GM23338 (cell line): Measurements from ENCODE around the gene TMEM114. TPM values are rescaled to one million over a fixed set of nuclear protein-coding genes. Genes with fewer than 3 reads are reported as not detected.

Experiments used
- ATAC-seq: fragments of 200-7000 bp; cut with Tn5 transposase; 3 replicates; pipeline ENCODE4 v1.9.1; 2020
- DNase-seq: peaks from one replicate; pipeline ENCODE4 v3.0.0-alpha.2; 2015; ENCODE audit warnings: low spot score
- H2AFZ ChIP-seq: fragments of 200-600 bp; sonication (generic); 2 replicates; pipeline ENCODE4 v1.8.0; 2016; ENCODE audit warnings: antibody characterized with exemption, mild to moderate bottlenecking, moderate library complexity
- H3F3A ChIP-seq: fragments of 200-600 bp; sonication (generic); replicated peaks from 2 replicates; pipeline ENCODE4 v1.8.0; 2017; ENCODE audit warnings: antibody characterized with exemption, mixed run types, low read depth
- H3K27ac ChIP-seq: fragments of 200-600 bp; sonication (generic); 2 replicates; pipeline ENCODE4 v1.6.1; 2016; ENCODE audit warnings: low read depth
- H3K27me3 ChIP-seq: fragments of 200-600 bp; sonication (generic); 2 replicates; pipeline ENCODE4 v1.8.0; 2016; ENCODE audit warnings: mild to moderate bottlenecking, mixed run types, moderate library complexity; ENCODE audit not compliant: insufficient read depth
- H3K36me3 ChIP-seq: fragments of 200-600 bp; sonication (generic); 2 replicates; pipeline ENCODE4 v1.8.0; 2016; ENCODE audit warnings: mild to moderate bottlenecking; ENCODE audit not compliant: insufficient read depth
- H3K4me1 ChIP-seq: fragments of 200-600 bp; sonication (generic); 2 replicates; pipeline ENCODE4 v1.8.0; 2016; ENCODE audit warnings: mild to moderate bottlenecking, moderate library complexity; ENCODE audit not compliant: insufficient read depth
- H3K4me2 ChIP-seq: fragments of 200-600 bp; sonication (generic); 2 replicates; pipeline ENCODE4 v1.7.1; 2017; ENCODE audit warnings: mixed run types
- H3K4me3 ChIP-seq: fragments of 200-600 bp; sonication (generic); 2 replicates; pipeline ENCODE4 v1.6.1; 2016; ENCODE audit warnings: mixed run types
- H3K79me2 ChIP-seq: fragments of 200-600 bp; sonication (generic); replicated peaks from 2 replicates; pipeline ENCODE4 v1.8.0; 2017; ENCODE audit warnings: mild to moderate bottlenecking; ENCODE audit not compliant: insufficient read depth
- H3K9me2 ChIP-seq: fragments of 200-600 bp; sonication (generic); 2 replicates; pipeline ENCODE4 v1.8.0; 2017; ENCODE audit not compliant: insufficient read depth
- H4K20me1 ChIP-seq: fragments of 200-600 bp; sonication (generic); replicated peaks from 2 replicates; pipeline ENCODE4 v1.8.0; 2017; ENCODE audit warnings: mild to moderate bottlenecking; ENCODE audit not compliant: insufficient read depth
- H3K27ac Mint-ChIP-seq: 2 replicates; pipeline ENCODE4 v1.8.0; 2020; ENCODE audit warnings: inconsistent platforms, mild to moderate bottlenecking, moderate library complexity, mixed read lengths
- H3K27me3 Mint-ChIP-seq: 3 replicates; pipeline ENCODE4 v1.8.0; 2022; ENCODE audit warnings: low read depth, mild to moderate bottlenecking, moderate library complexity, mixed read lengths, inconsistent platforms; ENCODE audit not compliant: insufficient read depth, poor library complexity
- H3K36me3 Mint-ChIP-seq: 3 replicates; pipeline ENCODE4 v1.8.0; 2021; ENCODE audit warnings: low read depth, mild to moderate bottlenecking, inconsistent platforms, moderate library complexity, mixed read lengths
- H3K4me1 Mint-ChIP-seq: 3 replicates; pipeline ENCODE4 v1.8.0; 2020; ENCODE audit warnings: mild to moderate bottlenecking, inconsistent platforms, mixed read lengths
- H3K4me3 Mint-ChIP-seq: 3 replicates; pipeline ENCODE4 v1.8.0; 2021; ENCODE audit warnings: moderate library complexity, mild to moderate bottlenecking, inconsistent platforms, mixed read lengths
- H3K9me3 Mint-ChIP-seq: 3 replicates; pipeline ENCODE4 v1.8.0; 2020; ENCODE audit warnings: moderate library complexity, mild to moderate bottlenecking, inconsistent platforms, mixed read lengths
- CREB1 ChIP-seq: fragments of 250-450 bp; sonication (Bioruptor Pico); IDR thresholded peaks from 2 replicates; pipeline ENCODE4 v1.5.0; 2020; ENCODE audit warnings: low read depth, mild to moderate bottlenecking, moderate library complexity
- EZH2 ChIP-seq: fragments of 200-600 bp; sonication (generic); IDR thresholded peaks from one replicate; pipeline ENCODE4 v1.8.0; 2017; ENCODE audit warnings: antibody characterized with exemption, mild to moderate bottlenecking, low read depth; ENCODE audit not compliant: unreplicated experiment
- EZH2phosphoT487 ChIP-seq: fragments of 200-600 bp; sonication (generic); IDR thresholded peaks from one replicate; pipeline ENCODE4 v1.8.1; 2018; ENCODE audit warnings: antibody characterized with exemption; ENCODE audit not compliant: unreplicated experiment
- JUNB ChIP-seq: IDR thresholded peaks from one replicate; pipeline ENCODE4 v1.6.1; 2016; ENCODE audit warnings: antibody characterized with exemption; ENCODE audit not compliant: unreplicated experiment
- NANOG ChIP-seq: IDR thresholded peaks from 2 replicates; pipeline ENCODE4 v1.6.1; 2016; ENCODE audit warnings: antibody characterized with exemption, borderline replicate concordance
- POLR2AphosphoS5 ChIP-seq: IDR thresholded peaks from 2 replicates; pipeline ENCODE4 v1.6.1; 2016; ENCODE audit warnings: antibody characterized with exemption, low read depth
- STAT1 ChIP-seq: IDR thresholded peaks from one replicate; pipeline ENCODE4 v1.6.1; 2016; ENCODE audit warnings: antibody characterized with exemption; ENCODE audit not compliant: unreplicated experiment
- ZNF114 ChIP-seq: fragments of 250-450 bp; sonication (Bioruptor Pico); IDR thresholded peaks from 2 replicates; pipeline ENCODE4 v1.5.0; 2020; ENCODE audit warnings: mild to moderate bottlenecking, moderate library complexity
- ZNF331 ChIP-seq: fragments of 250-450 bp; sonication (Bioruptor Pico); IDR thresholded peaks from 2 replicates; pipeline ENCODE4 v1.5.0; 2020; ENCODE audit warnings: low read depth, mild to moderate bottlenecking, moderate library complexity
- polyA plus RNA-seq: library from polyadenylated mRNA; unstranded; fragments of >200 nt; fragmentation: Nextera tagmentation; extraction: Ambion mirVana; gene quantifications from 2 replicates; pipeline ENCODE4 v1.2.1, GENCODE V29; 2016
- total RNA-seq: library from RNA; depleted of rRNA; stranded (reverse); fragments of >200 nt; shearing (Covaris generic); gene quantifications from 2 replicates; pipeline ENCODE4 v1.2.3, GENCODE V29; 2014
- TF ChIP-seq, protein P1 (sequence below): IDR thresholded peaks from one replicate; pipeline ENCODE4 v1.6.1; 2018; ENCODE audit warnings: antibody characterized with exemption; ENCODE audit not compliant: unreplicated experiment
- TF ChIP-seq, protein P2 (sequence below), 2 experiments: fragments of 200-600 bp in 1 of 2; sonication (generic) in 1 of 2; conservative IDR thresholded peaks; 2 replicates each; pipeline versions ENCODE4 v1.5.1 to v1.6.1; 2016 to 2017; ENCODE audit warnings: antibody characterized with exemption in 2 of 2, low read depth in 2 of 2, mild to moderate bottlenecking in 2 of 2, moderate library complexity in 1 of 2
- TF ChIP-seq, protein P3 (sequence below): IDR thresholded peaks from 2 replicates; pipeline ENCODE4 v1.6.1; 2016; ENCODE audit warnings: antibody characterized with exemption
- TF ChIP-seq, protein P4 (sequence below): fragments of 250-450 bp; sonication (Bioruptor Pico); IDR thresholded peaks from 2 replicates; pipeline ENCODE4 v1.5.0; 2020; ENCODE audit warnings: mild to moderate bottlenecking, moderate library complexity

TMEM114 gene
- total and polyA plus RNA-seq, 2 experiments from 2014 or later, result 0.47 to 0.52 TPM

DNA sequence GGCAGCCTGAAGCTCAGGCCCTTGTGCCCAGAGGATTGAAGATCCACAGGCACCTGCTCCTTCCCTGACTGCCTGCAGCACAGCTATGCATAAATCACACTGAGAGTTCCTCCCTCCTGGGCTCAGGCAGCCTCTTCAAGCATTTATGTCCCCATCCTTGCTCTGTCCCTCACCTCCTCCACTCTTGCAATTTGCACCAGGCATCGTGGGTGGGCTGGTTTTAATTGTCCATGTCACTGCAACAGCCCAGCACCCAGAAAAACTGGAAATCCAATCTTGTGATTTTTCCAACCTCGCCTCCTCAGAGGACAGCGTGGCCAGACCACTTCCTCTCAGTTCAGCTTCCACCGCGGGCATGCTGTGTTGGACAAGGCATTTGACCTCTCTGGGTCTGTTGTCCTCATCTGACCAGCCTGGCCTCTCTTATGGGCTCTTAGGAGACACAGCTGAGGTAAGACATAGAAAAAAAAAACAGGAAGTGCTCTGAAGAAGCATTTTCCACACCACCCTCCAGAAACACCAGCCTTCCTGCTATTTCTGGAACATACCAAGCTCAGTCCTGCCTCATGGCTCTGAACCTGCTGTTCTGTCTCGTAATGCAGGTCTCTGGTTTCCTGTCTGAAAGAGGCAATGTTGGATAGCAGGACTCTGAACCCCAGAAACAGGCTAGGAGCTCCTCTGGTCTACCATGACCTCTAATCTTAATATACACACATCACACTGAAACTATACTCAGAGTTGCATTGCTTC, 8.3 kb downstream of the TMEM114 start:
- ATAC-seq (peak; percentile 44; the same call in 2 of the 3 replicates), DNase-seq (no peak)
- Histone ChIP-seq H3K79me2 (no peaks in the 10 kb centered on the region), H4K20me1 (no peaks in the 10 kb centered on the region), H3K36me3 (no peaks in the 10 kb centered on the region), H3F3A (no peaks in the 10 kb centered on the region), H3K4me3 (no peak overlapping the region), H3K4me2 (no peak overlapping the region), H2AFZ (no peak overlapping the region), H3K27ac (no peak overlapping the region), H3K27me3 (peaks cover 3% of the 10 kb centered on the region), H3K9me2 (no peaks in the 10 kb centered on the region; the same call in 1 of the 2 replicates), H3K4me1 (no peaks in the 10 kb centered on the region)
- Mint-ChIP-seq H3K9me3 (0 out of 3 replicates have a peak, but pooled peaks cover 2% of the 10 kb centered on the region), H3K4me1 (peaks cover 9% of the 10 kb centered on the region), H3K36me3 (no peaks in the 10 kb centered on the region; the same call in 2 of the 3 replicates), H3K27me3 (no peaks in the 10 kb centered on the region), H3K4me3 (no peak overlapping the region; the same call in 2 of the 3 replicates), H3K27ac (no peak overlapping the region)
- TF ChIP-seq EZH2, result no peak
- TF ChIP-seq, protein P1, sequence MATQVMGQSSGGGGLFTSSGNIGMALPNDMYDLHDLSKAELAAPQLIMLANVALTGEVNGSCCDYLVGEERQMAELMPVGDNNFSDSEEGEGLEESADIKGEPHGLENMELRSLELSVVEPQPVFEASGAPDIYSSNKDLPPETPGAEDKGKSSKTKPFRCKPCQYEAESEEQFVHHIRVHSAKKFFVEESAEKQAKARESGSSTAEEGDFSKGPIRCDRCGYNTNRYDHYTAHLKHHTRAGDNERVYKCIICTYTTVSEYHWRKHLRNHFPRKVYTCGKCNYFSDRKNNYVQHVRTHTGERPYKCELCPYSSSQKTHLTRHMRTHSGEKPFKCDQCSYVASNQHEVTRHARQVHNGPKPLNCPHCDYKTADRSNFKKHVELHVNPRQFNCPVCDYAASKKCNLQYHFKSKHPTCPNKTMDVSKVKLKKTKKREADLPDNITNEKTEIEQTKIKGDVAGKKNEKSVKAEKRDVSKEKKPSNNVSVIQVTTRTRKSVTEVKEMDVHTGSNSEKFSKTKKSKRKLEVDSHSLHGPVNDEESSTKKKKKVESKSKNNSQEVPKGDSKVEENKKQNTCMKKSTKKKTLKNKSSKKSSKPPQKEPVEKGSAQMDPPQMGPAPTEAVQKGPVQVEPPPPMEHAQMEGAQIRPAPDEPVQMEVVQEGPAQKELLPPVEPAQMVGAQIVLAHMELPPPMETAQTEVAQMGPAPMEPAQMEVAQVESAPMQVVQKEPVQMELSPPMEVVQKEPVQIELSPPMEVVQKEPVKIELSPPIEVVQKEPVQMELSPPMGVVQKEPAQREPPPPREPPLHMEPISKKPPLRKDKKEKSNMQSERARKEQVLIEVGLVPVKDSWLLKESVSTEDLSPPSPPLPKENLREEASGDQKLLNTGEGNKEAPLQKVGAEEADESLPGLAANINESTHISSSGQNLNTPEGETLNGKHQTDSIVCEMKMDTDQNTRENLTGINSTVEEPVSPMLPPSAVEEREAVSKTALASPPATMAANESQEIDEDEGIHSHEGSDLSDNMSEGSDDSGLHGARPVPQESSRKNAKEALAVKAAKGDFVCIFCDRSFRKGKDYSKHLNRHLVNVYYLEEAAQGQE, result no peak
- no peak for TF ChIP-seq JUNB
- TF ChIP-seq, protein P2, sequence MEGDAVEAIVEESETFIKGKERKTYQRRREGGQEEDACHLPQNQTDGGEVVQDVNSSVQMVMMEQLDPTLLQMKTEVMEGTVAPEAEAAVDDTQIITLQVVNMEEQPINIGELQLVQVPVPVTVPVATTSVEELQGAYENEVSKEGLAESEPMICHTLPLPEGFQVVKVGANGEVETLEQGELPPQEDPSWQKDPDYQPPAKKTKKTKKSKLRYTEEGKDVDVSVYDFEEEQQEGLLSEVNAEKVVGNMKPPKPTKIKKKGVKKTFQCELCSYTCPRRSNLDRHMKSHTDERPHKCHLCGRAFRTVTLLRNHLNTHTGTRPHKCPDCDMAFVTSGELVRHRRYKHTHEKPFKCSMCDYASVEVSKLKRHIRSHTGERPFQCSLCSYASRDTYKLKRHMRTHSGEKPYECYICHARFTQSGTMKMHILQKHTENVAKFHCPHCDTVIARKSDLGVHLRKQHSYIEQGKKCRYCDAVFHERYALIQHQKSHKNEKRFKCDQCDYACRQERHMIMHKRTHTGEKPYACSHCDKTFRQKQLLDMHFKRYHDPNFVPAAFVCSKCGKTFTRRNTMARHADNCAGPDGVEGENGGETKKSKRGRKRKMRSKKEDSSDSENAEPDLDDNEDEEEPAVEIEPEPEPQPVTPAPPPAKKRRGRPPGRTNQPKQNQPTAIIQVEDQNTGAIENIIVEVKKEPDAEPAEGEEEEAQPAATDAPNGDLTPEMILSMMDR (conservative IDR thresholded peaks at IDR 0.05; ENCODE audit: low read depth in 2 of 2), result no peak
- TF ChIP-seq EZH2phosphoT487, result no peak
- no peak for TF ChIP-seq ZNF331 (CRISPR knock-in tag)
- TF ChIP-seq ZNF114 (CRISPR knock-in tag), result no peak
- no peak for TF ChIP-seq NANOG
- no peak for TF ChIP-seq POLR2AphosphoS5
- TF ChIP-seq, protein P3, sequence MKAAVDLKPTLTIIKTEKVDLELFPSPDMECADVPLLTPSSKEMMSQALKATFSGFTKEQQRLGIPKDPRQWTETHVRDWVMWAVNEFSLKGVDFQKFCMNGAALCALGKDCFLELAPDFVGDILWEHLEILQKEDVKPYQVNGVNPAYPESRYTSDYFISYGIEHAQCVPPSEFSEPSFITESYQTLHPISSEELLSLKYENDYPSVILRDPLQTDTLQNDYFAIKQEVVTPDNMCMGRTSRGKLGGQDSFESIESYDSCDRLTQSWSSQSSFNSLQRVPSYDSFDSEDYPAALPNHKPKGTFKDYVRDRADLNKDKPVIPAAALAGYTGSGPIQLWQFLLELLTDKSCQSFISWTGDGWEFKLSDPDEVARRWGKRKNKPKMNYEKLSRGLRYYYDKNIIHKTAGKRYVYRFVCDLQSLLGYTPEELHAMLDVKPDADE, result no peak
- TF ChIP-seq STAT1, result no peak
- TF ChIP-seq CREB1 (CRISPR knock-in tag), result no peak
- TF ChIP-seq, protein P4, sequence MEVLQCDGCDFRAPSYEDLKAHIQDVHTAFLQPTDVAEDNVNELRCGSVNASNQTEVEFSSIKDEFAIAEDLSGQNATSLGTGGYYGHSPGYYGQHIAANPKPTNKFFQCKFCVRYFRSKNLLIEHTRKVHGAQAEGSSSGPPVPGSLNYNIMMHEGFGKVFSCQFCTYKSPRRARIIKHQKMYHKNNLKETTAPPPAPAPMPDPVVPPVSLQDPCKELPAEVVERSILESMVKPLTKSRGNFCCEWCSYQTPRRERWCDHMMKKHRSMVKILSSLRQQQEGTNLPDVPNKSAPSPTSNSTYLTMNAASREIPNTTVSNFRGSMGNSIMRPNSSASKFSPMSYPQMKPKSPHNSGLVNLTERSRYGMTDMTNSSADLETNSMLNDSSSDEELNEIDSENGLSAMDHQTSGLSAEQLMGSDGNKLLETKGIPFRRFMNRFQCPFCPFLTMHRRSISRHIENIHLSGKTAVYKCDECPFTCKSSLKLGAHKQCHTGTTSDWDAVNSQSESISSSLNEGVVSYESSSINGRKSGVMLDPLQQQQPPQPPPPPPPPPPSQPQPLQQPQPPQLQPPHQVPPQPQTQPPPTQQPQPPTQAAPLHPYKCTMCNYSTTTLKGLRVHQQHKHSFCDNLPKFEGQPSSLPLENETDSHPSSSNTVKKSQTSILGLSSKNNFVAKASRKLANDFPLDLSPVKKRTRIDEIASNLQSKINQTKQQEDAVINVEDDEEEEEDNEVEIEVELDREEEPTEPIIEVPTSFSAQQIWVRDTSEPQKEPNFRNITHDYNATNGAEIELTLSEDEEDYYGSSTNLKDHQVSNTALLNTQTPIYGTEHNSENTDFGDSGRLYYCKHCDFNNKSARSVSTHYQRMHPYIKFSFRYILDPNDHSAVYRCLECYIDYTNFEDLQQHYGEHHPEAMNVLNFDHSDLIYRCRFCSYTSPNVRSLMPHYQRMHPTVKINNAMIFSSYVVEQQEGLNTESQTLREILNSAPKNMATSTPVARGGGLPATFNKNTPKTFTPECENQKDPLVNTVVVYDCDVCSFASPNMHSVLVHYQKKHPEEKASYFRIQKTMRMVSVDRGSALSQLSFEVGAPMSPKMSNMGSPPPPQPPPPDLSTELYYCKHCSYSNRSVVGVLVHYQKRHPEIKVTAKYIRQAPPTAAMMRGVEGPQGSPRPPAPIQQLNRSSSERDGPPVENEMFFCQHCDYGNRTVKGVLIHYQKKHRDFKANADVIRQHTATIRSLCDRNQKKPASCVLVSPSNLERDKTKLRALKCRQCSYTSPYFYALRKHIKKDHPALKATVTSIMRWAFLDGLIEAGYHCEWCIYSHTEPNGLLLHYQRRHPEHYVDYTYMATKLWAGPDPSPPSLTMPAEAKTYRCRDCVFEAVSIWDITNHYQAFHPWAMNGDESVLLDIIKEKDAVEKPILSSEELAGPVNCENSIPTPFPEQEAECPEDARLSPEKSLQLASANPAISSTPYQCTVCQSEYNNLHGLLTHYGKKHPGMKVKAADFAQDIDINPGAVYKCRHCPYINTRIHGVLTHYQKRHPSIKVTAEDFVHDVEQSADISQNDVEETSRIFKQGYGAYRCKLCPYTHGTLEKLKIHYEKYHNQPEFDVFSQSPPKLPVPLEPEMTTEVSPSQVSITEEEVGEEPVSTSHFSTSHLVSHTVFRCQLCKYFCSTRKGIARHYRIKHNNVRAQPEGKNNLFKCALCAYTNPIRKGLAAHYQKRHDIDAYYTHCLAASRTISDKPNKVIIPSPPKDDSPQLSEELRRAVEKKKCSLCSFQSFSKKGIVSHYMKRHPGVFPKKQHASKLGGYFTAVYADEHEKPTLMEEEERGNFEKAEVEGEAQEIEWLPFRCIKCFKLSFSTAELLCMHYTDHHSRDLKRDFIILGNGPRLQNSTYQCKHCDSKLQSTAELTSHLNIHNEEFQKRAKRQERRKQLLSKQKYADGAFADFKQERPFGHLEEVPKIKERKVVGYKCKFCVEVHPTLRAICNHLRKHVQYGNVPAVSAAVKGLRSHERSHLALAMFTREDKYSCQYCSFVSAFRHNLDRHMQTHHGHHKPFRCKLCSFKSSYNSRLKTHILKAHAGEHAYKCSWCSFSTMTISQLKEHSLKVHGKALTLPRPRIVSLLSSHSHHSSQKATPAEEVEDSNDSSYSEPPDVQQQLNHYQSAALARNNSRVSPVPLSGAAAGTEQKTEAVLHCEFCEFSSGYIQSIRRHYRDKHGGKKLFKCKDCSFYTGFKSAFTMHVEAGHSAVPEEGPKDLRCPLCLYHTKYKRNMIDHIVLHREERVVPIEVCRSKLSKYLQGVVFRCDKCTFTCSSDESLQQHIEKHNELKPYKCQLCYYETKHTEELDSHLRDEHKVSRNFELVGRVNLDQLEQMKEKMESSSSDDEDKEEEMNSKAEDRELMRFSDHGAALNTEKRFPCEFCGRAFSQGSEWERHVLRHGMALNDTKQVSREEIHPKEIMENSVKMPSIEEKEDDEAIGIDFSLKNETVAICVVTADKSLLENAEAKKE (CRISPR knock-in tag), result no peak
